WTC11 (cell line): Measurements from ENCODE around the gene MRPS27. TPM values are rescaled to one million over a fixed set of nuclear protein-coding genes. Genes with fewer than 3 reads are reported as not detected.
A peak's percentile ranks its signal among the peaks of the same experiment; 100 is the strongest.

Experiments used
- ARID4B ChIP-seq: sonication (generic); formaldehyde crosslinking; IDR thresholded peaks from 2 replicates; pipeline ENCODE4 v1.8.0; 2023; ENCODE audit warnings: missing genetic modification reagents, mild to moderate bottlenecking, borderline replicate concordance
- CDX4 ChIP-seq: fragments of 250-450 bp; sonication (Bioruptor Pico); IDR thresholded peaks from 2 replicates; pipeline ENCODE4 v1.9.0; 2021; ENCODE audit warnings: moderate library complexity, mild to moderate bottlenecking, inconsistent platforms, borderline replicate concordance
- CREM ChIP-seq: sonication (generic); formaldehyde crosslinking; IDR thresholded peaks from 2 replicates; pipeline ENCODE4 v1.8.1; 2022; ENCODE audit warnings: mild to moderate bottlenecking, missing genetic modification reagents, moderate library complexity
- FOXJ3 ChIP-seq: sonication (generic); formaldehyde crosslinking; IDR thresholded peaks from 2 replicates; pipeline ENCODE4 v1.9.0; 2021; ENCODE audit warnings: missing genetic modification reagents, mild to moderate bottlenecking, borderline replicate concordance
- FOXP1 ChIP-seq: sonication (generic); formaldehyde crosslinking; IDR thresholded peaks from 2 replicates; pipeline ENCODE4 v1.8.0; 2022; ENCODE audit warnings: missing genetic modification reagents, mild to moderate bottlenecking, moderate library complexity, borderline replicate concordance
- IRF2 ChIP-seq: sonication (generic); formaldehyde crosslinking; IDR thresholded peaks from 2 replicates; pipeline ENCODE4 v1.8.0; 2022; ENCODE audit warnings: low read depth, missing genetic modification reagents, borderline replicate concordance
- JUN ChIP-seq: sonication (generic); formaldehyde crosslinking; IDR thresholded peaks from 2 replicates; pipeline ENCODE4 v1.8.0; 2023; ENCODE audit warnings: mild to moderate bottlenecking, missing genetic modification reagents
- MXD4 ChIP-seq: fragments of 250-450 bp; sonication (Bioruptor Pico); IDR thresholded peaks from 2 replicates; pipeline ENCODE4 v1.8.0; 2021; ENCODE audit warnings: mild to moderate bottlenecking, moderate library complexity, borderline replicate concordance
- NFE2L1 ChIP-seq: sonication (generic); formaldehyde crosslinking; IDR thresholded peaks from 2 replicates; pipeline ENCODE4 v1.8.1; 2023; ENCODE audit warnings: missing genetic modification reagents
- PREB ChIP-seq: sonication (generic); formaldehyde crosslinking; IDR thresholded peaks from 2 replicates; pipeline ENCODE4 v1.8.1; 2022; ENCODE audit warnings: mild to moderate bottlenecking, missing genetic modification reagents, moderate library complexity, borderline replicate concordance
- ZNF138 ChIP-seq: sonication (generic); formaldehyde crosslinking; conservative IDR thresholded peaks from 2 replicates; pipeline ENCODE4 v1.8.1; 2022; ENCODE audit warnings: mild to moderate bottlenecking, moderate library complexity, missing genetic modification reagents
- ZNF219 ChIP-seq: sonication (generic); formaldehyde crosslinking; IDR thresholded peaks from 2 replicates; pipeline ENCODE4 v1.8.0; 2023; ENCODE audit warnings: missing genetic modification reagents, mild to moderate bottlenecking, borderline replicate concordance
- ZNF232 ChIP-seq: sonication (generic); formaldehyde crosslinking; IDR thresholded peaks from 2 replicates; pipeline ENCODE4 v1.8.0; 2022; ENCODE audit warnings: mild to moderate bottlenecking, missing genetic modification reagents
- total RNA-seq: library from RNA; stranded (reverse); gene quantifications from 3 replicates; pipeline ENCODE4 v1.2.3, GENCODE V29; 2021
- TF ChIP-seq, protein P1 (sequence below): sonication (generic); formaldehyde crosslinking; IDR thresholded peaks from 2 replicates; pipeline ENCODE4 v1.8.0; 2023; ENCODE audit warnings: mild to moderate bottlenecking, missing genetic modification reagents
- TF ChIP-seq, protein P2 (sequence below): fragments of 250-450 bp; sonication (Bioruptor Pico); IDR thresholded peaks from 2 replicates; pipeline ENCODE4 v1.9.0; 2021; ENCODE audit warnings: mild to moderate bottlenecking
- TF ChIP-seq, protein P3 (sequence below): sonication (generic); formaldehyde crosslinking; IDR thresholded peaks from 2 replicates; pipeline ENCODE4 v1.8.1; 2023; ENCODE audit warnings: mild to moderate bottlenecking, missing genetic modification reagents, moderate library complexity
- TF ChIP-seq, protein P4 (sequence below): sonication (generic); formaldehyde crosslinking; IDR thresholded peaks from 2 replicates; pipeline ENCODE4 v1.8.1; 2023; ENCODE audit warnings: mild to moderate bottlenecking, moderate library complexity, missing genetic modification reagents
- TF ChIP-seq, protein P5 (sequence below): sonication (generic); formaldehyde crosslinking; IDR thresholded peaks from 2 replicates; pipeline ENCODE4 v1.8.0; 2022; ENCODE audit warnings: mild to moderate bottlenecking, missing genetic modification reagents

MRPS27 gene
- total RNA-seq, 1 experiment from 2014 or later = 80.1 TPM

DNA sequence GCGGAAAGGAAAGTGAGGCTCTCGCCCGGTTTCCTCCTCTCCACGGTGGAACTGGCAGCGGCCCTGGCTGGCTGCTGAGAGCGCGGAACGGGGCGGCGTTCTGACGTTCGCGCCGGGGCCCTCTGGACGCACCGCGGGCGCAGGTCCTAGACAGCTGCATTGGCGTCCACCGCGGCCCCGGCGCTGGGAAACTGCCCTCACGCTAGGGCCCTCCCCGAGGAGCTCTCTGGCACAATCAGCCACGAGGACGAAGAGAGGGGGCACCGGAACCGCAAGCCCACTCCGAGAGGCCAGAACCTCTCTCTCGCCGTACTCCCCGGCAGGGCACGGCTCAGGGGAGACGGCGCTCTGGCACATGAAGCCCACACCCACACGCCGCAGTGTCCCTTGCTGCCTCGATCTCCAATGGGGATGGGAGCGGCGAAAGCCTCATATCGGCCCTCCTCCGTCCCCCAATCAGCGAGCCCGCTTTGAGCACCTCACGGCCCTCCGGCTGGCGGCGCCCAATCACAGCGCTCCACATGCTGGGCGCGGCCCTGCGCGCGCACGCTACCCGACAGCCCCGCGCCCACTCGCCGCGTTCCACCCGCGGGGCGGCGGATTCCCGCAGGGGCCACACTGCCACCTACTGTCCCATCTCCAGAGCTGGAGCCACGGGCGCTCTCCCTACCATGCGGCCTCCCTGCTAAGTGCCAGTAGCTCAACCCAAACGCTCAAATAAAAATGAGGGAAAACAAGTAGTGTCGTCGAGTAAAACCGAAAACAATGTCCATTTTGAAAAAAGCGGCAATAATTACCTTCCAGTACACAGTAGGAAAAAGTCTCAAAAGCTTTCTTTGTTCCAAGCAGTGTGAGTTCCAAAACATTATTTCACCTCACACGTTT lies 11.8 kb downstream of the MRPS27 start (continued):
- TF ChIP-seq ARID4B (CRISPR knock-in tag) (peak; percentile 84), ZNF219 (CRISPR knock-in tag) (peak; percentile 70; the same call in 1 of the 2 replicates), NFE2L1 (CRISPR knock-in tag) (peak; percentile 73; the same call in 1 of the 2 replicates), FOXJ3 (no peak), FOXP1 (CRISPR knock-in tag) (peak; percentile 88), ZNF232 (CRISPR knock-in tag) (no peak), ZNF138 (CRISPR knock-in tag) (no peak), CDX4 (CRISPR knock-in tag) (no peak), IRF2 (CRISPR knock-in tag) (no peak), JUN (no peak; the same call in 1 of the 2 replicates), PREB (CRISPR knock-in tag) (peak; percentile 85), CREM (peak; percentile 64; the same call in 1 of the 2 replicates), MXD4 (no peak)
- TF ChIP-seq, protein P1, sequence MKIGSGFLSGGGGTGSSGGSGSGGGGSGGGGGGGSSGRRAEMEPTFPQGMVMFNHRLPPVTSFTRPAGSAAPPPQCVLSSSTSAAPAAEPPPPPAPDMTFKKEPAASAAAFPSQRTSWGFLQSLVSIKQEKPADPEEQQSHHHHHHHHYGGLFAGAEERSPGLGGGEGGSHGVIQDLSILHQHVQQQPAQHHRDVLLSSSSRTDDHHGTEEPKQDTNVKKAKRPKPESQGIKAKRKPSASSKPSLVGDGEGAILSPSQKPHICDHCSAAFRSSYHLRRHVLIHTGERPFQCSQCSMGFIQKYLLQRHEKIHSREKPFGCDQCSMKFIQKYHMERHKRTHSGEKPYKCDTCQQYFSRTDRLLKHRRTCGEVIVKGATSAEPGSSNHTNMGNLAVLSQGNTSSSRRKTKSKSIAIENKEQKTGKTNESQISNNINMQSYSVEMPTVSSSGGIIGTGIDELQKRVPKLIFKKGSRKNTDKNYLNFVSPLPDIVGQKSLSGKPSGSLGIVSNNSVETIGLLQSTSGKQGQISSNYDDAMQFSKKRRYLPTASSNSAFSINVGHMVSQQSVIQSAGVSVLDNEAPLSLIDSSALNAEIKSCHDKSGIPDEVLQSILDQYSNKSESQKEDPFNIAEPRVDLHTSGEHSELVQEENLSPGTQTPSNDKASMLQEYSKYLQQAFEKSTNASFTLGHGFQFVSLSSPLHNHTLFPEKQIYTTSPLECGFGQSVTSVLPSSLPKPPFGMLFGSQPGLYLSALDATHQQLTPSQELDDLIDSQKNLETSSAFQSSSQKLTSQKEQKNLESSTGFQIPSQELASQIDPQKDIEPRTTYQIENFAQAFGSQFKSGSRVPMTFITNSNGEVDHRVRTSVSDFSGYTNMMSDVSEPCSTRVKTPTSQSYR (CRISPR knock-in tag) = no peak
- TF ChIP-seq, protein P2, sequence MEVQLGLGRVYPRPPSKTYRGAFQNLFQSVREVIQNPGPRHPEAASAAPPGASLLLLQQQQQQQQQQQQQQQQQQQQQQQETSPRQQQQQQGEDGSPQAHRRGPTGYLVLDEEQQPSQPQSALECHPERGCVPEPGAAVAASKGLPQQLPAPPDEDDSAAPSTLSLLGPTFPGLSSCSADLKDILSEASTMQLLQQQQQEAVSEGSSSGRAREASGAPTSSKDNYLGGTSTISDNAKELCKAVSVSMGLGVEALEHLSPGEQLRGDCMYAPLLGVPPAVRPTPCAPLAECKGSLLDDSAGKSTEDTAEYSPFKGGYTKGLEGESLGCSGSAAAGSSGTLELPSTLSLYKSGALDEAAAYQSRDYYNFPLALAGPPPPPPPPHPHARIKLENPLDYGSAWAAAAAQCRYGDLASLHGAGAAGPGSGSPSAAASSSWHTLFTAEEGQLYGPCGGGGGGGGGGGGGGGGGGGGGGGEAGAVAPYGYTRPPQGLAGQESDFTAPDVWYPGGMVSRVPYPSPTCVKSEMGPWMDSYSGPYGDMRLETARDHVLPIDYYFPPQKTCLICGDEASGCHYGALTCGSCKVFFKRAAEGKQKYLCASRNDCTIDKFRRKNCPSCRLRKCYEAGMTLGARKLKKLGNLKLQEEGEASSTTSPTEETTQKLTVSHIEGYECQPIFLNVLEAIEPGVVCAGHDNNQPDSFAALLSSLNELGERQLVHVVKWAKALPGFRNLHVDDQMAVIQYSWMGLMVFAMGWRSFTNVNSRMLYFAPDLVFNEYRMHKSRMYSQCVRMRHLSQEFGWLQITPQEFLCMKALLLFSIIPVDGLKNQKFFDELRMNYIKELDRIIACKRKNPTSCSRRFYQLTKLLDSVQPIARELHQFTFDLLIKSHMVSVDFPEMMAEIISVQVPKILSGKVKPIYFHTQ (CRISPR knock-in tag) = no peak
- TF ChIP-seq, protein P3, sequence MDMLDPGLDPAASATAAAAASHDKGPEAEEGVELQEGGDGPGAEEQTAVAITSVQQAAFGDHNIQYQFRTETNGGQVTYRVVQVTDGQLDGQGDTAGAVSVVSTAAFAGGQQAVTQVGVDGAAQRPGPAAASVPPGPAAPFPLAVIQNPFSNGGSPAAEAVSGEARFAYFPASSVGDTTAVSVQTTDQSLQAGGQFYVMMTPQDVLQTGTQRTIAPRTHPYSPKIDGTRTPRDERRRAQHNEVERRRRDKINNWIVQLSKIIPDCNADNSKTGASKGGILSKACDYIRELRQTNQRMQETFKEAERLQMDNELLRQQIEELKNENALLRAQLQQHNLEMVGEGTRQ = peak; percentile 61
- TF ChIP-seq, protein P4, sequence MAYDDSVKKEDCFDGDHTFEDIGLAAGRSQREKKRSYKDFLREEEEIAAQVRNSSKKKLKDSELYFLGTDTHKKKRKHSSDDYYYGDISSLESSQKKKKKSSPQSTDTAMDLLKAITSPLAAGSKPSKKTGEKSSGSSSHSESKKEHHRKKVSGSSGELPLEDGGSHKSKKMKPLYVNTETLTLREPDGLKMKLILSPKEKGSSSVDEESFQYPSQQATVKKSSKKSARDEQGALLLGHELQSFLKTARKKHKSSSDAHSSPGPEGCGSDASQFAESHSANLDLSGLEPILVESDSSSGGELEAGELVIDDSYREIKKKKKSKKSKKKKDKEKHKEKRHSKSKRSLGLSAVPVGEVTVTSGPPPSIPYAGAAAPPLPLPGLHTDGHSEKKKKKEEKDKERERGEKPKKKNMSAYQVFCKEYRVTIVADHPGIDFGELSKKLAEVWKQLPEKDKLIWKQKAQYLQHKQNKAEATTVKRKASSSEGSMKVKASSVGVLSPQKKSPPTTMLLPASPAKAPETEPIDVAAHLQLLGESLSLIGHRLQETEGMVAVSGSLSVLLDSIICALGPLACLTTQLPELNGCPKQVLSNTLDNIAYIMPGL = no peak; the same call in 1 of the 2 replicates
- TF ChIP-seq, protein P5, sequence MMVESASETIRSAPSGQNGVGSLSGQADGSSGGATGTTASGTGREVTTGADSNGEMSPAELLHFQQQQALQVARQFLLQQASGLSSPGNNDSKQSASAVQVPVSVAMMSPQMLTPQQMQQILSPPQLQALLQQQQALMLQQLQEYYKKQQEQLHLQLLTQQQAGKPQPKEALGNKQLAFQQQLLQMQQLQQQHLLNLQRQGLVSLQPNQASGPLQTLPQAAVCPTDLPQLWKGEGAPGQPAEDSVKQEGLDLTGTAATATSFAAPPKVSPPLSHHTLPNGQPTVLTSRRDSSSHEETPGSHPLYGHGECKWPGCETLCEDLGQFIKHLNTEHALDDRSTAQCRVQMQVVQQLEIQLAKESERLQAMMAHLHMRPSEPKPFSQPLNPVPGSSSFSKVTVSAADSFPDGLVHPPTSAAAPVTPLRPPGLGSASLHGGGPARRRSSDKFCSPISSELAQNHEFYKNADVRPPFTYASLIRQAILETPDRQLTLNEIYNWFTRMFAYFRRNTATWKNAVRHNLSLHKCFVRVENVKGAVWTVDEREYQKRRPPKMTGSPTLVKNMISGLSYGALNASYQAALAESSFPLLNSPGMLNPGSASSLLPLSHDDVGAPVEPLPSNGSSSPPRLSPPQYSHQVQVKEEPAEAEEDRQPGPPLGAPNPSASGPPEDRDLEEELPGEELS (CRISPR knock-in tag) = peak; percentile 91
